HEK293 (cell line): ENCODE results near the gene RPL6.

Experiments
- CTCF ChIA-PET: fragments of 350-600 bp; formaldehyde crosslinking; extraction: SDS; loops from one replicate; lab custom pipeline; 2021; ENCODE audit warnings: antibody characterized with exemption; lab: Yijun Ruan, JAX
- POLR2A ChIA-PET: fragments of 300-600 bp; formaldehyde crosslinking; extraction: SDS; loops from one replicate; lab custom pipeline; 2020; ENCODE audit warnings: antibody characterized with exemption, inconsistent platforms; lab: Yijun Ruan, JAX
- H3K27ac ChIP-seq: fragments of 200-500 bp; sonication (Bioruptor generic); 2 replicates; pipeline ENCODE4 v1.5.1; 2014; ENCODE audit warnings: low read depth, low read length, control low read depth, inconsistent platforms; ENCODE audit errors: extremely low read depth
- H3K36me3 ChIP-seq, 2 experiments: fragments of 200-500 bp in 1 of 2; sonication (Bioruptor generic) in 1 of 2; 1 replicate in 1 of 2; 2 replicates in 1 of 2; pipeline ENCODE4 v1.5.1; 2014 to 2017; ENCODE audit warnings: inconsistent platforms in 2 of 2, low read length in 2 of 2; ENCODE audit not compliant: control insufficient read depth in 2 of 2, insufficient read depth in 1 of 2
- H3K4me1 ChIP-seq: fragments of 200-500 bp; sonication (Bioruptor generic); 2 replicates; pipeline ENCODE4 v1.5.1; 2014; ENCODE audit warnings: mild to moderate bottlenecking, low read length, inconsistent platforms; ENCODE audit not compliant: control insufficient read depth, insufficient read depth
- H3K4me3 ChIP-seq: 2 replicates; pipeline ENCODE4 v1.5.1; 2011; ENCODE audit warnings: low read depth, mild to moderate bottlenecking, control low read depth, low read length, moderate library complexity
- H3K9me3 ChIP-seq: fragments of 200-500 bp; sonication (Bioruptor generic); 2 replicates; pipeline ENCODE4 v1.5.1; 2014; ENCODE audit warnings: low read depth, low read length, inconsistent platforms; ENCODE audit not compliant: control insufficient read depth, insufficient read depth
- EGR2 ChIP-seq: fragments of 450-650 bp; formaldehyde crosslinking; IDR thresholded peaks from 2 replicates; pipeline ENCODE4 v1.5.1; 2016; ENCODE audit warnings: low read depth, missing biosample characterization, missing genetic modification characterization
- HOXA7 ChIP-seq: sonication (generic); formaldehyde crosslinking; IDR thresholded peaks from 2 replicates; pipeline ENCODE4 v1.8.1; 2022; ENCODE audit warnings: missing genetic modification reagents, borderline replicate concordance
- HOXC10 ChIP-seq: sonication (generic); formaldehyde crosslinking; IDR thresholded peaks from 2 replicates; pipeline ENCODE4 v1.8.1; 2023; ENCODE audit warnings: mild to moderate bottlenecking, missing genetic modification reagents
- KLF8 ChIP-seq: fragments of 450-650 bp; formaldehyde crosslinking; IDR thresholded peaks from 2 replicates; pipeline ENCODE4 v1.5.1; 2016; ENCODE audit warnings: missing biosample characterization, missing genetic modification characterization
- OSR2 ChIP-seq: fragments of 450-650 bp; formaldehyde crosslinking; IDR thresholded peaks from 2 replicates; pipeline ENCODE4 v1.5.1; 2016; ENCODE audit warnings: missing biosample characterization, missing genetic modification characterization
- SP2 ChIP-seq: fragments of 450-650 bp; formaldehyde crosslinking; IDR thresholded peaks from 2 replicates; pipeline ENCODE4 v1.5.1; 2016; ENCODE audit warnings: missing biosample characterization, missing genetic modification characterization
- TRIM28 ChIP-seq: IDR thresholded peaks from 2 replicates; pipeline ENCODE4 v1.6.1; 2011; ENCODE audit warnings: low read length, control low read depth, borderline replicate concordance
- ZBTB1 ChIP-seq: fragments of 450-650 bp; formaldehyde crosslinking; IDR thresholded peaks from 2 replicates; pipeline ENCODE4 v1.5.1; 2016; ENCODE audit warnings: missing biosample characterization, missing genetic modification characterization
- ZEB2 ChIP-seq: fragments of 450-650 bp; formaldehyde crosslinking; IDR thresholded peaks from 2 replicates; pipeline ENCODE4 v1.5.1; 2016; ENCODE audit warnings: missing biosample characterization, missing genetic modification characterization
- ZNF121 ChIP-seq: fragments of 450-650 bp; formaldehyde crosslinking; IDR thresholded peaks from 2 replicates; pipeline ENCODE4 v1.5.1; 2016; ENCODE audit warnings: missing biosample characterization, missing genetic modification characterization
- ZNF133 ChIP-seq: fragments of 450-650 bp; formaldehyde crosslinking; IDR thresholded peaks from 2 replicates; pipeline ENCODE4 v1.5.1; 2016; ENCODE audit warnings: missing biosample characterization, missing genetic modification characterization
- ZNF157 ChIP-seq: fragments of 450-650 bp; formaldehyde crosslinking; IDR thresholded peaks from 2 replicates; pipeline ENCODE4 v1.5.1; 2016; ENCODE audit warnings: missing biosample characterization, missing genetic modification characterization
- ZNF19 ChIP-seq: fragments of 450-650 bp; formaldehyde crosslinking; IDR thresholded peaks from 2 replicates; pipeline ENCODE4; 2016; ENCODE audit warnings: missing biosample characterization, missing genetic modification characterization, low read depth
- ZNF214 ChIP-seq: fragments of 450-650 bp; formaldehyde crosslinking; IDR thresholded peaks from 2 replicates; pipeline ENCODE4 v1.5.1; 2017; ENCODE audit warnings: missing biosample characterization, mild to moderate bottlenecking, missing genetic modification characterization, borderline replicate concordance
- ZNF274 ChIP-seq, 2 experiments: fragments of 200-500 bp in 1 of 2; fragments of 450-650 bp in 1 of 2; sonication (Bioruptor generic) in 1 of 2; formaldehyde crosslinking in 1 of 2; IDR thresholded peaks; 2 replicates each; pipeline versions ENCODE4 v1.5.1 to v1.6.1; 2014 to 2016; ENCODE audit warnings: borderline replicate concordance in 1 of 2, inconsistent platforms in 1 of 2, low read length in 1 of 2, missing biosample characterization in 1 of 2, missing genetic modification characterization in 1 of 2
- ZNF292 ChIP-seq: fragments of 450-650 bp; formaldehyde crosslinking; IDR thresholded peaks from 2 replicates; pipeline ENCODE4 v1.5.1; 2016; ENCODE audit warnings: low read depth, missing biosample characterization, missing genetic modification characterization, borderline replicate concordance
- ZNF521 ChIP-seq: fragments of 450-650 bp; formaldehyde crosslinking; IDR thresholded peaks from 2 replicates; pipeline ENCODE4 v1.5.1; 2017; ENCODE audit warnings: missing biosample characterization, mild to moderate bottlenecking, missing genetic modification characterization
- ZNF529 ChIP-seq: fragments of 450-650 bp; formaldehyde crosslinking; IDR thresholded peaks from 2 replicates; pipeline ENCODE4 v1.5.1; 2017; ENCODE audit warnings: missing genetic modification characterization, missing biosample characterization; ENCODE audit not compliant: insufficient replicate concordance
- ZNF585B ChIP-seq: fragments of 450-650 bp; formaldehyde crosslinking; IDR thresholded peaks from 2 replicates; pipeline ENCODE4 v1.5.1; 2016; ENCODE audit warnings: missing biosample characterization, missing genetic modification characterization
- ZNF664 ChIP-seq: fragments of 450-650 bp; formaldehyde crosslinking; IDR thresholded peaks from 2 replicates; pipeline ENCODE4 v1.5.1; 2016; ENCODE audit warnings: missing biosample characterization, missing genetic modification characterization
- TF ChIP-seq, protein P1 (sequence below): fragments of 450-650 bp; formaldehyde crosslinking; IDR thresholded peaks from 2 replicates; pipeline ENCODE4 v1.5.1; 2016; ENCODE audit warnings: missing biosample characterization, missing genetic modification characterization
- TF ChIP-seq, protein P2 (sequence below): fragments of 450-650 bp; formaldehyde crosslinking; IDR thresholded peaks from 2 replicates; pipeline ENCODE4 v1.5.1; 2016; ENCODE audit warnings: missing biosample characterization, missing genetic modification characterization

Gene RPL6

GRCh38 chr12:112389228-112389627 lies 20.2 kb downstream of the RPL6 start:
- no peak overlapping the region for H3K27ac ChIP-seq
- no peaks in the 10 kb centered on the region for H3K36me3 ChIP-seq
- no peak for TF ChIP-seq TRIM28
- peak; percentile 64; the same call in 1 of the 2 replicates for TF ChIP-seq ZNF121 (tag by site-specific recombination)
- no peak overlapping the region for H3K4me3 ChIP-seq
- ChIA-PET POLR2A (interaction anchor here (0.7 kb wide), 1 partner anchor 15 kb away, joined by 6 read pairs; no protein-coding TSS in a partner anchor), CTCF (interaction anchor here (1.0 kb wide), 1 partner anchor 11 kb away, joined by 3 read pairs; no protein-coding TSS in a partner anchor)
- H3K4me1 ChIP-seq = 0 out of 2 replicates have a peak, but pooled peaks cover 2% of the 10 kb centered on the region
- no peaks in the 10 kb centered on the region for H3K9me3 ChIP-seq

- Histone ChIP-seq H3K4me1 (0 out of 2 replicates have a peak, but pooled peaks cover 2% of the 10 kb centered on the region), H3K9me3 (no peaks in the 10 kb centered on the region), H3K36me3 (no peaks in the 10 kb centered on the region), H3K4me3 (no peak overlapping the region), H3K27ac (no peak overlapping the region)
- TF ChIP-seq, protein P1, sequence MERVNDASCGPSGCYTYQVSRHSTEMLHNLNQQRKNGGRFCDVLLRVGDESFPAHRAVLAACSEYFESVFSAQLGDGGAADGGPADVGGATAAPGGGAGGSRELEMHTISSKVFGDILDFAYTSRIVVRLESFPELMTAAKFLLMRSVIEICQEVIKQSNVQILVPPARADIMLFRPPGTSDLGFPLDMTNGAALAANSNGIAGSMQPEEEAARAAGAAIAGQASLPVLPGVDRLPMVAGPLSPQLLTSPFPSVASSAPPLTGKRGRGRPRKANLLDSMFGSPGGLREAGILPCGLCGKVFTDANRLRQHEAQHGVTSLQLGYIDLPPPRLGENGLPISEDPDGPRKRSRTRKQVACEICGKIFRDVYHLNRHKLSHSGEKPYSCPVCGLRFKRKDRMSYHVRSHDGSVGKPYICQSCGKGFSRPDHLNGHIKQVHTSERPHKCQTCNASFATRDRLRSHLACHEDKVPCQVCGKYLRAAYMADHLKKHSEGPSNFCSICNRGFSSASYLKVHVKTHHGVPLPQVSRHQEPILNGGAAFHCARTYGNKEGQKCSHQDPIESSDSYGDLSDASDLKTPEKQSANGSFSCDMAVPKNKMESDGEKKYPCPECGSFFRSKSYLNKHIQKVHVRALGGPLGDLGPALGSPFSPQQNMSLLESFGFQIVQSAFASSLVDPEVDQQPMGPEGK (tag by site-specific recombination) = no peak
- TF ChIP-seq HOXA7 (no peak), ZNF521 (tag by site-specific recombination) (no peak), ZBTB1 (no peak), ZNF585B (tag by site-specific recombination) (no peak), OSR2 (tag by site-specific recombination) (no peak), KLF8 (tag by site-specific recombination) (no peak)
- TF ChIP-seq, protein P2, sequence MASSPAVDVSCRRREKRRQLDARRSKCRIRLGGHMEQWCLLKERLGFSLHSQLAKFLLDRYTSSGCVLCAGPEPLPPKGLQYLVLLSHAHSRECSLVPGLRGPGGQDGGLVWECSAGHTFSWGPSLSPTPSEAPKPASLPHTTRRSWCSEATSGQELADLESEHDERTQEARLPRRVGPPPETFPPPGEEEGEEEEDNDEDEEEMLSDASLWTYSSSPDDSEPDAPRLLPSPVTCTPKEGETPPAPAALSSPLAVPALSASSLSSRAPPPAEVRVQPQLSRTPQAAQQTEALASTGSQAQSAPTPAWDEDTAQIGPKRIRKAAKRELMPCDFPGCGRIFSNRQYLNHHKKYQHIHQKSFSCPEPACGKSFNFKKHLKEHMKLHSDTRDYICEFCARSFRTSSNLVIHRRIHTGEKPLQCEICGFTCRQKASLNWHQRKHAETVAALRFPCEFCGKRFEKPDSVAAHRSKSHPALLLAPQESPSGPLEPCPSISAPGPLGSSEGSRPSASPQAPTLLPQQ (tag by site-specific recombination) = no peak
- POLR2A ChIA-PET = interaction anchor here (0.5 to 1.5 kb wide), 5 partner anchors 10 to 442 kb away, joined by 3 to 5 read pairs (median 4); partner anchors contain the start of gene TRAFD1
- CTCF ChIA-PET = interaction anchor here (0.6 to 3.2 kb wide), 25 partner anchors 9 to 443 kb away, joined by 3 to 55 read pairs (median 4); no protein-coding TSS in a partner anchor
Observed at GRCh38 chr12:112386726-112387125, 22.7 kb downstream of the RPL6 start.

GRCh38 chr12:112382866-112383265 lies 26.5 kb downstream of the RPL6 start:
- no peaks in the 10 kb centered on the region for H3K9me3 ChIP-seq
- POLR2A ChIA-PET = interaction anchor here (1.7 kb wide), 1 partner anchor 14 kb away, joined by 5 read pairs; no protein-coding TSS in a partner anchor
- CTCF ChIA-PET = interaction anchor here (1.9 kb wide), 1 partner anchor 185 kb away, joined by 4 read pairs; no protein-coding TSS in a partner anchor
- H3K4me1 ChIP-seq = 0 out of 2 replicates have a peak, but pooled peaks cover 2% of the 10 kb centered on the region
- H3K4me3 ChIP-seq = no peak overlapping the region
- TF ChIP-seq ZNF664 (no peak), ZNF121 (tag by site-specific recombination) (0 out of 2 replicates have a peak, but pooled peaks have one; percentile 7)
- H3K27ac ChIP-seq = no peak overlapping the region; the same call in 1 of the 2 replicates
- no peaks in the 10 kb centered on the region for H3K36me3 ChIP-seq

DNA sequence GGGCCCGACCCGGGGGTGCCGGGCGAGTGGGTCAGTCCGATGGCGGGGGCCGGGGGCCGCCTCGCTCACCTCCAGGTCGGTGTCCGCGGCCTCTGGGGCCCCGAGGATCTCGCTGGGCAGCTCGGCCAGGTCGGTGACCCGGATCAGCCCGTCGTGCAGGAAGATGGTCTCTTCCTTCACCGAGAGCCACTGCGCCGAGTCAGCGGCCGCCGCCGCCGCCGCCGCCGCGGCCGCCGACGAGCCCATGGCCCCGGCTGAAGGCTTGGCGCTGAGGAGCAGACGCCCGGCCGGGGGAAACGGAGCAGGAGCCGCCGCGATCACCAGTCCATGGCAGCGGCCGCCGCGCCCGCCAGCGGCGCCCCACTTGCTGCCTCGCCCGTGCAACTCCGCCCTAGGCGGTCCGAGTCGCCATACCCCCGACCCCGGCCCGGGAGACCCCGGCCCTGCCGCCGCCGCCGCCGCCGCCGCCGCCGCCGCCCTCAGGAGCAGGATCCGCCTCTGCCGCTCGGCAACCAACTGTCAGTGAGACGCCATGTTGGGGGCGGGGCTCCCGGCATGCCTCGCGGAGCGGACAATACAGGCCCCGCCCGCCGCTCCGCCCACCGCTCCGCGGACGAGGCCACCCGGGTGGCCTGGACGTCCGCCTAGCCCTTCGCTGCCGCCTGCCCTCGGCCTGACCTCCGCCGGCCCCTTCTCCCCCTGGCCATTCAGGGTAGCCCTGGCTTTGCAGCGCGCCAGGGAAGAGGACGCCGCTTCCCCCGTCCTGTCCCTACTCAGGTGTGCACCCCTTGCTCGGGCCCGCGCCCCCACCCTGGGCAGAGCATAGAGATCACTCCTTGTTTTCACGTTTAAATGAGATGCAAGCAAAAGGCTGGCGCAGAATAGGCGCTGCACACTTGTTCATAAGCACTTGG lies 27.3 kb downstream of the RPL6 start, which contains the start of gene HECTD4:
TSS of gene HECTD4 (minus strand) at position 549 of the 914 bp plus-strand sequence. CDS start at position 246, 303 bp downstream.
- peak within 1 kb of the TSS; percentile 88 for H3K27ac ChIP-seq
- H3K4me1 ChIP-seq = 0 out of 2 replicates have a peak, but pooled peaks cover 2% of the 10 kb centered on the region
- H3K4me3 ChIP-seq = peak within 1 kb of the TSS; percentile 88
- CTCF ChIA-PET = interaction anchor here (1.0 to 1.9 kb wide), 2 partner anchors 184 kb away, joined by 3 to 4 read pairs; no protein-coding TSS in a partner anchor
- H3K9me3 ChIP-seq = no peaks in the 10 kb centered on the region
- POLR2A ChIA-PET = interaction anchor here (1.7 kb wide), 1 partner anchor 15 kb away, joined by 5 read pairs; no protein-coding TSS in a partner anchor
- no peaks in the 10 kb centered on the region for H3K36me3 ChIP-seq
- TF ChIP-seq ZNF664 (peak; percentile 100), ZNF214 (no peak), ZNF292 (tag by site-specific recombination) (no peak), ZNF274 (IDR thresholded peaks at IDR 0.05; ENCODE audit: low read length) (no peak), ZNF274 (tag by site-specific recombination; IDR thresholded peaks at IDR 0.05; ENCODE audit: borderline replicate concordance) (no peak), ZNF19 (tag by site-specific recombination) (no peak), ZNF529 (tag by site-specific recombination) (no peak), HOXC10 (no peak), EGR2 (tag by site-specific recombination) (no peak), ZNF133 (tag by site-specific recombination) (no peak), ZNF157 (no peak), ZEB2 (tag by site-specific recombination) (peak; percentile 70), SP2 (tag by site-specific recombination) (peak; percentile 72)
